HG02981 (cell line): ENCODE measurements around the gene GYS1.

Experiments
- ATAC-seq: cut with Tn5 transposase; IDR thresholded peaks from one replicate; pipeline ENCODE4 v1.9.1; 2021; ENCODE audit warnings: mild to moderate bottlenecking, moderate library complexity; ENCODE audit not compliant: unreplicated experiment

GYS1 gene

GRCh38 chr19:48990400-48990799, 2.7 kb downstream of the GYS1 start:
- ATAC-seq, result no peak

GRCh38 chr19:48989701-48990291, 3.3 kb downstream of the GYS1 start:
- ATAC-seq, result no peak

- no peak for ATAC-seq
These were observed 4.2 kb downstream of the GYS1 start for GRCh38 chr19:48988860-48989259.

- ATAC-seq, result no peak
These were observed 4.8 kb downstream of the GYS1 start for GRCh38 chr19:48988286-48988685.

DNA sequence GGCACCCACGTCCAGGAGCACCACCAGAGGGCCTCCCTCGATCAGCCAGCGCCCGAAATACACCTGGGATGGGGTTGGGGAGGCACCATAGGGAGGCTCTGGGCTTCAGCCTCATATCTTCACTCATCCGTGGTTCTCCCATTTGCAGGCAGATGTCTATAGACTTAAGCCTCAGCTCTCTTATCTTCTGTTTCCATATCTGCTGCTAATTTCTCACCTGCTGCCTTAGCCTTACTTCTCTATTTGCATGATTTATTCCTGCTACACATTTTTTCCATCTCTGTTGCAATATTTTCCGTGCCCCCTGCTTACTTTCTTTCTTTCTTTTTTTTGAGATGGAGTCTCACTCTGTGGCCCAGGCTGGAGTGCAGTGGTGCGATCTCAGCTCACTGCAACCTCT, 5.8 kb downstream of the GYS1 start:
- ATAC-seq, result no peak

- ATAC-seq, result no peak
These were observed 6.9 kb downstream of the GYS1 start for GRCh38 chr19:48986211-48986610.

DNA sequence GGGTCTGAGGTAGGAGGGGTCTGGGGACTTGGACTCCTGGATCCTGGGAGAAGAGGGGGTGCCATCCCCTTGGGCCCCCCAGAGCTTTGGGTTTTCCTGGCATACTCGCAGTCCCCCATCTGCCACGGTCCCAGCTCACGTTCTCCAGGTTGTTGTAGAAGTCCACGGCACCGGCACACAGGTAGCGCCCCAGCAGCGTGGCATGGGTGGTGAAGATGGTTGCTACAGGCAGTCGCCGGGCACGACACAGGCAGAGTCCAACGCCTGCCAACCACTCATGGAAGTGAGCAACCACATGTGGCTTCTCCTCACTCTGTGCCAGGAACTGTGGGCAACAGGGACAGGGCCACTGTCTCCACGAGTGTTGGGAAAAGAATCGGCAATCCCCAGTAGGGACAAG, 7.4 kb downstream of the GYS1 start:
- ATAC-seq, result no peak

- no peak for ATAC-seq
These were observed 10.8 kb downstream of the GYS1 start for GRCh38 chr19:48982280-48982679.

DNA sequence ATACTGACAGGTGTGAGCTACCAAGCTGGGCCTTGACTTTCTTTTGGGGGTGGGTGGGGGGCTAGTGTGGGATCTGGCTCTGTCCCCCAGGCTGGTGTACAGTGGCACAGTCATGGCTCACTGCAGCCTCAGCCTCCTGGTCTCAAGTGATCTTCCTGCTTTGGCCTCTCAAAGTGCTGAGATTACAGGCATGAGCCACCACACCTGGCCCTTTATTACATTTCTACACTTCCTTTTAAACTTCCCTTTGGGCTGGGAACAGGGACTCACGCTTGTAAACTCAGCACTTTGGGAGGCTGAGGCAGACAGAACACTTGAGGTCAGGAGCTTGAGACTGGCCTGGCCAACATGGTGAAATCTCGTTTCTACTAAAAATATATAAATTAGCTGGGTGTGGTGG, 16.0 kb downstream of the GYS1 start:
- no peak for ATAC-seq

DNA sequence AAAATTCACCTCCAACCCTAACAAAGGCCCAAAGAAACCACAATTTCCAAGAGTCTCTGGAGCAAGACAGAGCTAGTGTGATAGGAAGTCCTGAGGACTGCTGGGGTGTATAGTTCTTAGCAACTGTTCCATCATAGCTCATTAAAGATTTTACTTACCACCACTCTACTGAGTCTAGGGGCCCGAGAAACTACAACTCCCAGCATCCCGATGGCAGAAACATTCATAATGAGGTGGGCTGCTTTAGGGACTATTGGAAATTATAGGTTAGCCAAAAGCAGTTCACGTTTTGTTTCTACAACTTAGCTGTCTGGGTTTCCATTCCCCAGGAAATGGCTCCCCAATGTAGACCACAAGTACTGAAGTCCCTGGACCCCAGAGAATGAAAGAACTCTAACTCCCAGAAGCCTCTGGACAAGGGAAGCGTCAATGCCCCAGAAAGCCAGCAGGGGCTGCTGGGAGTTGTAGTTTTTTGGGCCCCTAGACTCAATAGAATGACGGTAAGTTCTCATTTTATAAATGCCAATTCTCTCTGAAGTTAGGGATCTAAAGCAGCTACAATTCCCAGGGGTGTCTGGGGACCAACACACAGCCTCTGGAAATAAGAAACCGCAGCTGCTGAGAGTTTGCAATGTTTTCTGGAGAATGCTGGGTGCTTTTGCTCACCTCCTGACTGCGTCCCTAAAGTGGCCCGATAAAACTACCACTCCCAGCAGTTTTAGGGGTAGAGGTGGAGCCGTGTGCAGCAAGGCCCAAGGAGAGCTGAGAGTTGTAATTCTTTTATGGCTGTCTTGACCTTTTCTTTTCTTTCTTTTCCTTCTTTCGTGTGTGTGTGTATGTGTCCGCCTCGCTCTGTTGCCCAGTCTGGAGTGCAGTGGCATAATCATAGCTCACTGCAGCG, 16.9 kb downstream of the GYS1 start:
- no peak for ATAC-seq

DNA sequence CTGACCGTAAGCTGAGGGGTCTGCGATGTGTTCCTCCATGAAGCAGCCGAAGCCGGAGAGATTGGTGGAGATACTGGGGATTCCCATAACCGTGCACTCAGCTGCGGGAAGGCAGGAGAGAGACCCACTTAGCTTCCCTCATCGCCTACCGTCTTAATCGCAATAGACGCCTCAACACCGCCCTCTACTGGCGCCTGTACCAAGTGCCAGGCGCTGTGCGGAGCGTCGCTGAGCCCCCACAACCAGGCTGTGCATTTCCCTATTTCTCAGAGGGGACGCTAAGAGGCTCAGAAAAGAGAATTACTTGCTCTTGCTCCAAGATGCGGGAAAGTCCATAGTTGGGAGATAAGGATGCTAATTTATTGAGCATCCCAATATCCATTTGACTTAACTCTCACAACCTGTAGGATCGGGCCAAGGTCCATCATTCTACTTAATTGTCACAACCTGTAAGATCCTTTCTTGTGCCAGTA, 22.1 kb downstream of the GYS1 start:
- ATAC-seq, result no peak

DNA sequence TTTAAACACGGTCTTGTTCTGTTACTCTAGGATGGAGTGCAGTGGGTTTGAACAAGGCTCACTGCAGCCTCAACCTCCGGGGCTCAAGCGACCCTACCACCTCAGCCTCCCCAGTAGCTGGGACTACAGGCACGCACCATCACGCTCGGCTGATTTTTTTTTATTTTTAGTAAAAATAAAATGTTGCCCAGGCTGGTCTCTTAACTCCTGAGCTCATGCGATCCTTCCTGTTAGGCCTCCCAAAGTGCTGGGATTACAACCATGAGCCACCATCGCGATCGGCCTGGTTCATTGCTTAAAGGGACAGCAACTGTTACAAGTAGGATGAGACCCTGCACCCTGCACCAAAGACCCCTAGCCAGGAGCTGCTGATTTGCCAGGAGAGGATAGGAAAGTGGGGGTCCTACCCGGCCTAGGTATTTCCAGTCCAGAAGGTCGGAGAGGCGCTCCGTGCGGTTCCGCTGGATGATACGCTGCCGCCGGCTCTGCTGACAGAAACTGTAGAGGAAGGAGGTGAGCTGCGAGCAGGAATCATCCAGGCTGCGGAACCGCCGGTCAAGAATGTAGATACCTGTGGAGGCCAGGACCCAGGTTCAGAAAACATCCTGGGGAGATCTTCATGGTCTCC, 22.9 kb downstream of the GYS1 start:
- ATAC-seq, result no peak

GRCh38 chr19:48969276-48970138, 23.6 kb downstream of the GYS1 start:
- ATAC-seq, result no peak

- ATAC-seq, result no peak
These were observed 24.3 kb downstream of the GYS1 start for GRCh38 chr19:48968813-48969218.

DNA sequence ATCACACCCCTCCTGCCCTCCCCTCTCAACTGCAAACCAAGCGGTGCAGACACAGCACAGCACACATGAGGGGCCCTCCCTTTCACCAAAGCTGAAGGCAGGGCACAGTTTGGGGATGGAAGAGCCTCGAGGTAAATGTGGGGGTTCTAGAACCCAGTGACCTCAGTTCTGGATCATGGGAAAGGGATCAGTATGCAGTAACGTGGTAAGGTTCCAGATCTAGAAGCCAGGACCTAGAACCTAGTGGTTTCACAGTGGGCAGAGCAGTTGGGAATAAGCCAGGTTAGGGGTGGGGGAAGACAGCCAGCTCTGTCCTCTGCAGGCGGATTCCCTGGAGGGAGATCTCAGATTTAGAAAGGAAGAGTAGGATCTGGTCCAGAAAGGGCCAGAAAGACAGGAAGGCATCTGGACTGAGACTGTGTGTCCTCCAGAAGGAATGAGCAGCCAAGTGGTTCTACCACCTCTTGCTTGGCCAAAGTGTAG, 24.9 kb downstream of the GYS1 start:
- no peak for ATAC-seq

GRCh38 chr19:48967346-48968178, 25.5 kb downstream of the GYS1 start:
- no peak for ATAC-seq

DNA sequence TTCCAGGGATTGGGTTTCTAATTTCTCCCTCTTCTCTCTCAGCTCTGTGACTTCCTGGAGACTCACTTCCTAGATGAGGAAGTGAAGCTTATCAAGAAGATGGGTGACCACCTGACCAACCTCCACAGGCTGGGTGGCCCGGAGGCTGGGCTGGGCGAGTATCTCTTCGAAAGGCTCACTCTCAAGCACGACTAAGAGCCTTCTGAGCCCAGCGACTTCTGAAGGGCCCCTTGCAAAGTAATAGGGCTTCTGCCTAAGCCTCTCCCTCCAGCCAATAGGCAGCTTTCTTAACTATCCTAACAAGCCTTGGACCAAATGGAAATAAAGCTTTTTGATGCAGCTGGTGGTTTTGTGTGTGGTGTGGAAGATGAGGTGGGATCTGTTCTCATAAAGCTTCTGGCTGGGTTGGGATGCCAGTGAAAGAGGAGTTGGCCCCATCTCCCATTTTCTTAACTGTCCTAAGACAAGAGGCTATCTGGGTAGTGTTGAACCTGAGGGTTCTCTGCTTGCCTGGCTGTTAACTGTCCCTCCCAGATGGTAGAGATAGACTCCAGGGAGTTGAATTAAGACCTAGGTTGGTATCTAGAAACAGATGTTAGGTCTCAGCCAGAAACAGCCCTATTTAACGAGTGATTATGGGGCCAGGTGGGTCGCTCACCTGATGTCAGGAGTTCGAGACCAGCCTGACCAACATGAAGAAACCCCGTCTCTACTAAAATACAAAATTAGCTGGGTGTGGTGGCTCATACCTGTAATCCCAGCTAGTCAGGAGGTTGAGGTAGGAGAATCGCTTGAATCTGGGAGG, 26.4 kb downstream of the GYS1 start:
- ATAC-seq, result no peak

DNA sequence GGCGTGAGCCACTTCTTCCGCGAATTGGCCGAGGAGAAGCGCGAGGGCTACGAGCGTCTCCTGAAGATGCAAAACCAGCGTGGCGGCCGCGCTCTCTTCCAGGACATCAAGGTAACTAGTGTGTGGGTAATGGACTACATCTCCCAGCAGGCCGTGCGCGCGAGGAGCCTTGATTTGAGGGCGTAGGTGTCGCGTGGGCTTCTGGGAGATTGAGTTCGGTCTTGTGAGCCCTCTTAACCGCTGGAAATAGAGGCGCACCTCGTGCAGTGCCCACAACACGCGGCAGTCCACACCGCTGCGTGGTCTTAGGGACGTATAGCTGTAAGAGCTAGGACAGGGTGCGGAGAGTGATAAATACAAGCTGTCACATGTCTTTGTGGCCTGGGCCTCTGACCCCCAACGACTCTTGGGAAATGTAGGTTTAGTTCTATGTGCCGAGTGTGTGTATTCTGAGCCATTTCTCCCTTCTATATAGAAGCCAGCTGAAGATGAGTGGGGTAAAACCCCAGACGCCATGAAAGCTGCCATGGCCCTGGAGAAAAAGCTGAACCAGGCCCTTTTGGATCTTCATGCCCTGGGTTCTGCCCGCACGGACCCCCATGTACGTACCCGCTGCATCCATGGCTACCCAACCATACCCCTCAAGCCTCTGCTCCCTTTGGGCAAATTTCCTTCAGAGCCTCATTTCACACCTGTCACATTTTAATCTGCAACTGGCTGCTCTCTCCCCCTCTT, 27.1 kb downstream of the GYS1 start:
- no peak for ATAC-seq
